GM21390 (cell line): ENCODE measurements around the gene F2R.

Experiments
- ATAC-seq: cut with Tn5 transposase; IDR thresholded peaks from one replicate; pipeline ENCODE4 v1.9.1; 2021; ENCODE audit not compliant: unreplicated experiment

Gene F2R

DNA sequence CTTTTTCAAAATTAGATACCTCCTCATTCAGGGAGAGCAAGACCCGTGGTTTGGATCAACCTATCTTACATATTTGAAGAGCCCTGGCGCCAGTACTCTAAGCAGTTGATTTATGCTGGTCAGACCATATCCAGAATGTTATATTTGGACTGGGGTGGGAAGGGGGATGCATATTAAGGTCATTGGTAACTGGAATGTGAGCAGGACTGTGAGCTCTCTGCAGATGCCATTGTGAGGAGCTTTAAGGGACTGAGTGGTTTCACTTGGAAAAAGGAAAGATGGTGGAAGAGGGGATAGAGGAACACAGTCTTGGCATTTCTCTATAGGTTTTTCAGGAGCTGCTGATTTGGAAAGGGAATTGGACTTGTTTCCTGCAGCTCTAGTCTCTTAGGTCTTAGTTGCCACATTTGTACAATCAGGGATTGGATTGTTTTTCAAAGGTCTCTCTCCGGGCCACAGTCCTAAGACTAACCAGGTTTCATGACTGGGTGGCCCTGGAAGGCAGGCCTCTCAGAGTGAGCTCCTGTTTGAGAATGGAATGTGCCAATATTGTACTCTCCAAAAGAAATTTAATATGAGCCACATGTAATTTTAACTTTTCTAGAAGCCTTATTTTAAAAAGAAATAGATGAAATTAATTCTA is 25.8 kb upstream of the F2R start:
- ATAC-seq, result no peak

DNA sequence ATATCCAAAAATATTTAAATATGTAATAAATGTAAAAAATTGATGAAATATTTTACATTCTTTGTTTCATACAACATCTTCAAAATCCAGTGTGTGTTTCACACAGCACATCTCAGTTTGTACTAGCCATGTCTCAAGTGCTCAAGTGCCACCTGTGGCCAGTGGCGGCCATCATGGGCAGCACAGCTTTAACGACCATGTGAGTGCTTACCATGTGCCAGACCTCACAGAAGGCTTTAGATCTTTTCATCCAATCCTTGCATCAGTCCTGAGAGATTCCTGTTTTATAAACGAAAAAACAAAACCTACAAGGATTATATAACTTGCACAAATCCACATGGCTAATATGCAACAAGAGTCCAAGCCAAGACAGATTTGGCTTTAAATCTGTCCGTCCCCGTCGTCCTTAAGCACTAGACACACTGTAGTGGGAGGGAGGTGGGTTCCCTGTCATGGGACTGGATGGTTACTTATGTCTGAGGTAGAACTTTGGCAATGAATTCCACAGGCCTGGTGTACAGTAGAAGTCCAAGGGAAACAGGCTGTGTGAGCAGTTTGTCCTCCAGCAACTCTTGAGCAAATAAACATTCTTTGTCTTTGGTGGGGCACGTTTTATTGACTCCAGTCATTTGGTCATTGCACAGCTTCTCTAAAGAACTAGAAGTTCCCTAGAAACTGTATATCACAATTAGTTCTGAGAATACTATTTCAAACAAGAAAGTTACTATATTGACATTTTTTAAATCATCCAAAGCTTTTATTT is 25.0 kb upstream of the F2R start:
- ATAC-seq, result no peak

DNA sequence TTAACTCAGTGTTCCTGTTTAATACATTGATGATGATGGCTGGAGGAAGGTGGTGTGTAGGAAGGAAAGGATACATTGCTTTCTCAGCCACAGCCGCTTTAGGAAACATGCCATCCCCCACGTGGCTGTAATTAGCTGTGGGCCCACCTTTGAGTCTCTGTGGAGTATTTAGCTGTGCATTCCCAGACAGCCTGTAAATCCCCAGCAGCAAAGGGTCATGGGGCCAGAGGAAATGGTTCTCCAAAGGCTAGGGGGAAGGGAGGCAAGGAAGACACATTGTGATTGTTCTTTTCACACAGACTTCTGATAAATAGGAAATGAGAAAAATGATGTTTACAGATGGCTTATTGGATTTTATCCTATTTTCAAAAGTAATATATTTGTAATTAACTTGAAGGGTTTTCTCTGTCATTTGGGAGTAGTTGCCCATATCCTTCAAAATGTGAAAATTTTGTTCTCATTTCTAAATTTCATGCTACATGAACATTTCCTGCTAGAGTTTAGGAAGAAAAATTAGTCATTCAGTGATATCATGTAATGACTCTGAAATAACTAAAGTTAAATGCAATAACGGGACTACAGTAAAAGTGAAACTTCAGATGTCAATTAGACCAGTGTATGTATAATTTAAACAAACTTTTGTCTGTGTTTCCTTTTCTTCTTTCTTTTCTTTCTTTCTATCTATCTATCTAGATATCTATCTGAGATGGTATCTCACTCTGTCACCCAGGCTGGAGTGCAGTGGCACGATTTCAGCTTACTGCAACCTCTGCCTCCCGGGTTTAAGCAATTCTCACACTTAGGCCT is 24.3 kb upstream of the F2R start:
- no peak for ATAC-seq

DNA sequence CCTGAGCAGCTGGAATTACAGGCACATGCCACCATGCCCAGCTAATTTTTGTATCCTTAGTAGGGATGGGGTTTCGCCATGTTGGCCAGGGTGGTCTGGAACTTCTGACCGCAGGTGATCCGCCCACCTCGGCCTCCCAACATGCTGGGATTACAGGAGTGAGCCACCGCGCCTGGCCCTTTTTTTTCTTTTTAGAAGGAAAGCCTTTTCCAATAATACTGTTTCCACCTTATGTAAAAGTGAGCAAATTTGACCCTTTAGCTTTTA is 23.7 kb upstream of the F2R start:
- ATAC-seq, result no peak

DNA sequence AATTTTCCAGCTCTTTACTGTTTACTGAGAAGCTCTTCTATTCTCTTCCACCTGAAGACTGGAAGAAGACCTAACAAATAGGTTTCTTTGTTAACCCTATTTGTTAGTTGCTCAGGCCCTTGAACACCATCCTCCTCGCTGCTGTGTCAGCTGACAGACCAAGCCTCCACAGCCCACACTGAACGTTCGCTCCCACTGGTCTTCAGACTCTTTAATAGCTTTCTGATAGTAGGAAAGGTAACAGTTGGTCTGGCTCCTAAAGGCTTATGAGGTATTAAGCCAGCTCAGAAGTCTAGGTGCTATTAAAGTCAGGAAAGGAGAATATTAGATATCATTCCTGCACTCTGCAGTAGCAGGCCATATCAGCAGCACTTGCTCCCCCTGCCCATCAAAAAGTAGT is 23.3 kb upstream of the F2R start:
- ATAC-seq, result no peak

DNA sequence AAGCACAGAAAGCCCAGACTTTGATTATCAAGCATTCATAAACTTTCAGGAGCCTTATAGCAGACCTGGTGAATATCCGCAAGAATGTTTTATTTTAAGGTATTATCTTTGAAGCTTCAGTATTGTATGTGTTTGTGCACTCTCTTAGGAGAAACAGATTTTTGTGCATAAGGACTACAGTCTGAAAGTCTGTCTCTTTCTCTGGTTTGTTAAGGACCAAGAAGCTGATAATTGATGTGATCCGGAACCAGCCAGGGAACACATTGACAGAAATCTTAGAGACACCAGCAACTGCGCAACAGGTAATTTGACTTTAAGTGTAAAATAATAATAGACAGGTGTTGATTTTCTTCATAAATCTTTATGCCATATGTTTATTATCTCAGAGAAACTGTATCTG is 22.8 kb upstream of the F2R start:
- no peak for ATAC-seq

DNA sequence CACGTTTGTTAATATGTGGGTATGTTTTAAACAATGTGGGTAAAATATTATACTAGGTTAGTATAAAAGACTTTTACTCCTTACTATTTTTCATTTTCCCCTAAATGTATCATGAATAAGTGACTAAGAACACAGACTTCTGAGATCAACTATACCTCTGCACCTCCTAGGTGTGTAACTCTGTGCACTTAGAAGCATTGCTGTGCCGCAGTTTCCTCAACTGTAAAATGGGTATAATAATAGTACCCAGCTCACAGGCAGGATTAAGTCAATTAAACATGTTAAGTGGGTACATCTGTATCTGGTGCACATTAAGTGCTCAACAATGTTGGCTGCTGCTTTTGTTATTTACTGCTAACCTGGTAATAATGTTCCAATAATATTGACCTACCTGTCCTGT is 21.6 kb upstream of the F2R start:
- no peak for ATAC-seq

DNA sequence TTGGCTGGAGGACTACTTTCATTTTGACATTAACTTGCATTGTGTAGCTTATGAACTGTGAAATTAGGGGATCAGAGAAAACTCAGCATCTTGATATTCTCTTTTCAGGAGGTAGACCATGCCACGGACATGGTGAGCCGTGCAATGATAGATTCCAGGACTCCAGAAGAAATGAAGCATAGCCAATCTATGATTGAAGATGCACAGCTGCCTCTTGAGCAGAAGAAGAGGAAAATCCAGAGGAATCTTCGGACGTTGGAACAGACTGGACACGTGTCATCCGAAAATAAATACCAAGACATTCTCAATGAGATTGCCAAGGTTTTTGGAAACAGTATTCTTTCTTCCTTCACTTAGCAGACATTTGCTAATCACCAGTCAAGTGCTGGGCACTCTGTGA is 20.6 kb upstream of the F2R start:
- ATAC-seq, result no peak

DNA sequence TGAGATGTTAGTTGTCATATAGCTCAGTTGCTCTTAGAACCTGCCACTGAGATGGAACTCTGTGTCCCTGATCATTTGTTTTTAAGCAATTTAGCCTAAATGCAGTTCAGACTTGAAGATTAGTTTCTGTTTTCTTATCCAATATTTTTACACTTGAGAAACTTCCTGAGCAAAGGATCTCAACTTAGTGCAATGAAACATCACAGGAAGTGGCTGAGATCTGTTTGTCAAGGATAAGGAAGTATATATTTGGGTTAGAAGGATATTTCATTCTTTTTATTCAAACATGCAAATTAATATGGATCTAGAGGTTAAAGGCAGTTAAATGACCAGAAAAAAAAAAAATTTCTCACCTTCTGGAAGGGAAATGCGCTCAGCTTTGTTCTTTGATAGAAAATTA is 19.7 kb upstream of the F2R start:
- no peak for ATAC-seq

DNA sequence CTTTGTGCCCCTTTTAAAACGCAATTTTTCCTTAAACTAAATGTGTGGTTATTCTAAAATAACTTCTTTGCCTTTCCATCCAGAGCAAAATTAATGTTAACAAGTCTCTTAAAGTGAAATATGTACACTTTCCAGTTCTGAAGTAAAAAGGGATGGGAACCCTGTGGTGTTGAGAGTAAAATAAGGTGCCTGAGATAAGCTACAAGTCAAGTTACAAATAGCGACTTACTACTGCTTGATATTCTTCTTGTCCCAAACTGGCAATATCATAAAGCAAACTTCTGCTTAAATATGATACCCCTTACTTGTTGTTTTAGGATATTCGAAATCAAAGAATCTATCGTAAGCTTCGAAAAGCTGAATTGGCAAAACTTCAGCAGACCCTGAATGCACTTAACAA is 18.3 kb upstream of the F2R start:
- no peak for ATAC-seq

DNA sequence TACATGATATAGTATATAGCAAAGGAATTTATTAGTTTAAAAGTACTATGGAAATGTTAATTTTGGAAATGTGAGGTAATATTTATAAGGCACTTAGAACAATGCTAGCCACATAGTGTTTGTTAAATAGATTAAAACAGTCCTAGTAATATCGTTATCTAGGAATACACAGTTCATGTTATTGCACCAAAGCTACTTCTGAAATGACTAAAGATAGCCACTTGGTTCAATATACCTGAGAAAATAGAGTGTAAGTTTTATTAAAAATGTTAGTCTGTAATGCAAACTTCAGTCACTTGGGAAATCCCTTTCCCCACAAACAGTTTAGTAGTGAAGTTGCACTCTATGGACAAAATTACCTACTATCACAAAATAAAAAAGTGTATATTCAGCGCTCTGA is 15.4 kb upstream of the F2R start:
- no peak for ATAC-seq

DNA sequence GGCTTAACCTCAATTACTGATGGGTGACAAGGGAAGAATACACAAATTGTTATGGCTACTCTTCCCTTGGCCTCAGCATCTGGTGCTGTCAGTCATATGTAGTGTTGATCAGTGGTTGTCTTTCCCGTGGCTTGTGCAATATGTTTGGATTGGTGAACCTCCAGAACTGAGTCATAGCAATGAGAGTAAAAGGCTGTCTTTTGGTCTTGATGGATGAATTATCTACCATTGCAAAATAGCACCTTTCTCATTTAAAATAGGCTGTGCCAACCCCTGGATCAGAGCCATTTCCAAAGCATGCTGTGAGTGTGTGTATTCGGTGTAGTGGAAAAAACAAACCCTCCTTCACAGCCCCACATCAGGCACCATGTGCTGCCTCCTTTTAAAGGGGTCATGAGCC is 14.6 kb upstream of the F2R start:
- no peak for ATAC-seq

DNA sequence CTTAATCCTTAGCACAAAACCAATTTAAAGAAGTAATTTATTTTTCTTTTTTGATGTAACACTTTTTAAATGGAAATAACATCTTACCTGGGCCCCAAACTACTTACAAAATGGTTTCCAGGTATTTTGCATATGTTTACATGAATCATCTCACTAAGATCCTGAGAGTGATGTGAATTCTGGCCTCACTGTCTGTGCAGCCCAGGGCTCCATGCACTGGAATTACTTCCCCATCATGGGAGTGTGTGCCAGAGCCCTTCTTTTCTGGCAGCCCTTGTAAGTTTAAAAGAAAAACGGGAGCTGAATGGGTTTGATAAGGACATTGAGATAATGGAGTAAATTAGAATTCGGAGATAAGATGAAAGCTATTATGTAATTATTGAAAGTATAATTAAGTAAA is 12.2 kb upstream of the F2R start:
- ATAC-seq, result no peak

DNA sequence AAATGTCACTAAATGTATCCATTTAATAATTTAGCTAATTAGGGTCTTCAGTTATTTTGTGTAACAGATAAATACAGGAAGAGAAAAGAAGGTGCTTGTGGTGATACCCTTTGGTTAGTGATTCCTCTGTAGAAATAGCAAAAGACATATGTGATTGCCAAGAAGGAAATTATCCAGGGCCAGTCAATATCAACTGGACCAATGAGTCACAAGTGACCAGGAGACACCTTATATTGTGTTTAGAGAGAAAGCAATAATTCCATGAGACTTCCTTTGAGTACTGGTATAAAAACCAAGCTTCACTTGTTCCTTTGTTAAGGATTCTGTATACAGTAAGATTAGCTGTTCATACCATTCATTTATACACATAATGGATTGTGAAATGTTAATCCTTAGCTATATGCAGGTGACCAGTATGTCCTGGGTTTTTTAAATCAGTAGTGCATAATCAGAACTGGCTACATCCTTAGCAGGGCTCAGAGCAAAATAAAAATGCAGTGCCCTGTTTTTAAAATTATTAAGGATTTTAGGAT is 11.7 kb upstream of the F2R start:
- no peak for ATAC-seq

DNA sequence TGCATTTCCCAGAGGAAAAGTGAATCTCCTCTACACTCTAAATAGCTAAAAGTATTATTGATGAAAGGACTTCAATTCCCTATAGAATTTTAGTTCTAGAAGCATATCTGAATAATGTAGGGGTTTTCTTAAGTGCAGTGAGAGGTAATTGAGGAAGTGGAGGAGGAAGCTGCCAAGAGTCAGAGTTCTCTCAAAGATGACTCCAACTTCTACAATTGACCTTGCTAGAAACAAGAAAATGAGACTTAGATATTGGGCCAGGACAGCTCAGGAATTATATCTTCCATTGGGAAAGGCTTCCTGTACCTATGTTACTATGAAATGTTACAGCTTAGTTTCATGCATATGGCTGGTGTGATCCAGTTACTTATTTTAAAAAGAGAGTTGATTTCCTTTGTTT is 10.4 kb upstream of the F2R start:
- ATAC-seq, result no peak

DNA sequence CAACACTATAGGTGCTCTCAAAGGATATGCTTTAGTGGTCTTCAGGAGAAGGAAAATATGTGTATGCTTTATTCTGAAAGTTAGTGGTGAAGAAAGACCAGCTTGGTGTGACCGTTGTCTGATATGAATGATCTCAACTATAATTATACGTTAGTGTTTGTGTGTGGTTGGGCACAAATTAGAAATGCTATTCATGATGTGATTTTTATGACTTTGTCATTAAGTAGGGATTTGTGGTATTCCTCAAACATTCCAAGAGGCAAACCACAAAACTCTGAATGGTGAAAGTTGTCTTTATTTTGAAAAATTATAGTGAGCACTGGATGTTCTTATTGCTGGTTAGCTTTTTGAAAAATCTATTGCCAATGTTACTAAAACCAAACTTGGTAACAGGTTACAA is 6.2 kb upstream of the F2R start:
- ATAC-seq, result no peak

DNA sequence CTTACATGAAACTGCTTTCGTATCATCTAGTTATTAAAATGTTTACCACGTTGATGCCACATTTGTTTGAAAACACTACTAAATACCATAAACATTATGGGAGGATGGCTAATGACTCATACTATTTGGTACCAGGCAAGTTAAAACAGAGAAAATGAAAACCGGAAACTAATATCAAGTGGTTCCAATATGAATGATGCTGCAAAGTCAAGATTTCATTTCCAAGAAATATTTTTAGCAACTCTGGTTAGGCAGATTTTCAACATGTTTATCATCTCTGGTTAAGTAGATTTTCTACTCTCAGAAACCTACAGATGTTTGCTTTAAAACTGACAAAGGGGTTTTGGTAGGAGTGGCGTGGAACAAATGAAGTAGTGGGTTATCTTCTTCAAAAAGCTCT is 4.9 kb upstream of the F2R start:
- ATAC-seq, result peak; percentile 55

DNA sequence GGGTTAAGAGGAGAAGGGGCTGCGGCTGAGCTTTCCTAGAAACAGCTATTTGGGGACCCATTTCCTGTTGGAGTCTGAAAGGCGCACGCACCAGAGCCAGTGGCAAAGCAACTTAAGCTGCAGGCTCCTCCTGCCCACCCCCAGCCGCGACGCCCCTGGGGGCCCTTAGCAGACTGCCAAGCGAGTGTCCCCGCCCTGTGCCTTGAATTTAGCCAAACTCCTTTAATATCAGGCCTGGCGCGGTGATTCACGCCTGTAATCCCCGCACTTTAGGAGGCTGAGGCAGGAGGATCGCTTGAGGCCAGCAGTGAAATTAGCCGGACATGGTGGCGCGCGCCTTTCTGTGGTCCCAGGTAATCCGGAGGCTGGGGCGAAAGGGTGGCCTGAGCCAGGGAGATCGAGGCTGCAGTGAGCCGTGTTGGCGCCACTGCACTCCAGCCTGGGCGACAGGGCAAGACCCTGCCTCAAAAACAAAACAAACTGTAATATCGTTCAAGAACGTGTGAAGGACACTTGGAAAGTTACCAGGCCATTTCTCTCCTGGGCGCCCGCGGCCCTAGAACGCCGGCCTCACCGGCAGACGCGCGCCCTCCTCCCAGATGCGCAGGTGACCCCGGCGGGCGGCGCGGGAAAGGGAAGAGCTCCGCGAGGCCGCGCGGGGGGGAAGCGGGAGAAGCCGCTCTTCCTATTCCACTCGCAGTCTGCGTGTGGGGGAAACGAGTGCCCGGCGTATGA is 1.0 kb upstream of the F2R start:
- peak; percentile 2 for ATAC-seq

DNA sequence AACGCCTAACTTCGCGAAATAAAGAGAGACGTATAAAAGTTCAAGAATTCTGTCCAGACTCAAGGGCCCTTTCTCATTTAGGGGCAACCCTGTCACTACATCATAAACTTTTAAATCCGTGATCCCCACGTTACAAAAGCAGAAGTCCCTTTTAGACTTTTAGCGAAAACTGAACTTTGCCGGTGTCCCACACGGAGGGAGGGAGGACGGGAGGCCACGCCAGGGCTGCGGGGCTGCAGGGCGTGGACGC is 515 bp upstream of the F2R start:
- no peak for ATAC-seq

DNA sequence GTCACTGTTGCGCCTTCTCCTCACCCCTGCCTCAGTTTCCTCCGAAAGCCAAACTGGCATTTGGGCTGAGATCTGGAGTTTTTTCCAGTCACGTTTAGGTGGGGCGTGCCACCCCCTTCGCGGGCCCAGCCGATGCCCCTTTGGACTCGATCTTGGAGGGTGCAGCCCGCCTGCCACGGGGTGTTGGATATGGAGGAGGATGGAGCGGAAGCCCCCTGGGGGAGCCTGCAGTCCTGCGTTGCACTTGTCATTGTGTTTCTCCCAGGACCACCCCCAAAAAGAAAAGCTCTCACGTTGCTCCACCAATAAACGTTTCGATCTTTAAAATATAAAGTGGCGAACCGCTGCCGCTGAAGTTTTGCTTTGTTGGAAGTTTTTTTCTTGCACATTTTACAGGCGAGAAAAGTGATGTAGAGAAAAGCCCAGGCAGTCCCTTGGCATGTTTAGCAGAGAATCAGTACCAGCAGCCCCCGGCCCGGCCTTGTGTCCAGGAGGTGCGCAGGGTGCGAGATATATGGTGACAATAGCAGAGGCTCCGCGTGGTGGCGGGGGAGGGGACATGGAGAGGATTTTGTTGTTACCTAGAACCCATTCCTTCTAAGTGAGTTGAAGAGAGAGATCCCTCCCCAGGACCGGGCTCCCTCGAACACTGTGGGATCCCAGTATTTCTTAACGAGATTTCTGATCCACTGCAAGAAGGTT is 681 bp downstream of the F2R start:
- no peak for ATAC-seq
